PFSK-1 (cell line): Measurements from ENCODE around the gene NOVA2.

Experiments used
- FOXP2 ChIP-seq: optimal IDR thresholded peaks from 2 replicates; pipeline ENCODE3; 2011; ENCODE audit warnings: borderline replicate concordance, control low read depth, inconsistent platforms; ENCODE audit not compliant: insufficient read depth; ENCODE audit errors: extremely low read length, extremely low read depth
- POLR2AphosphoS5 ChIP-seq: IDR thresholded peaks from 2 replicates; pipeline ENCODE4 v1.6.1; 2012; ENCODE audit warnings: low read depth, mild to moderate bottlenecking, control low read depth, low read length, moderate library complexity
- REST ChIP-seq, 2 experiments: IDR thresholded peaks; 2 replicates each; pipeline versions ENCODE4 v1.6.1 to v1.8.0; 2011 to 2012; ENCODE audit warnings: low read depth in 2 of 2, low read length in 2 of 2, control low read depth in 1 of 2, inconsistent platforms in 1 of 2, mild to moderate bottlenecking in 1 of 2, moderate library complexity in 1 of 2; ENCODE audit not compliant: insufficient read depth in 1 of 2
- SIN3A ChIP-seq: IDR thresholded peaks from 2 replicates; pipeline ENCODE4 v1.6.1; 2012; ENCODE audit warnings: mild to moderate bottlenecking, low read length, moderate library complexity, borderline replicate concordance; ENCODE audit not compliant: insufficient read depth
- TAF1 ChIP-seq: IDR thresholded peaks from 2 replicates; pipeline ENCODE4 v1.6.1; 2012; ENCODE audit warnings: low read length, control low read depth, borderline replicate concordance; ENCODE audit not compliant: insufficient read depth

NOVA2 gene

GRCh38 chr19:45922281-45922680 is 51.4 kb downstream of the NOVA2 start:
- TF ChIP-seq FOXP2 (no peak), REST (IDR thresholded peaks at IDR 0.05; ENCODE audit: insufficient read depth in 1 of 2, low read depth in 2 of 2, low read length in 2 of 2) (no peak), TAF1 (no peak), SIN3A (no peak), POLR2AphosphoS5 (no peak)

GRCh38 chr19:45920458-45920857 is 53.2 kb downstream of the NOVA2 start:
- no peak for TF ChIP-seq SIN3A
- no peak for TF ChIP-seq FOXP2
- no peak for TF ChIP-seq TAF1
- TF ChIP-seq REST (IDR thresholded peaks at IDR 0.05; ENCODE audit: insufficient read depth in 1 of 2, low read depth in 2 of 2, low read length in 2 of 2), result no peak
- no peak for TF ChIP-seq POLR2AphosphoS5

- TF ChIP-seq FOXP2 (no peak), REST (IDR thresholded peaks at IDR 0.05; ENCODE audit: insufficient read depth in 1 of 2, low read depth in 2 of 2, low read length in 2 of 2) (no peak), TAF1 (no peak), POLR2AphosphoS5 (no peak), SIN3A (no peak)
Measured at GRCh38 chr19:45919678-45920077, 54.0 kb downstream of the NOVA2 start.

- TF ChIP-seq SIN3A (no peak), REST (IDR thresholded peaks at IDR 0.05; ENCODE audit: insufficient read depth in 1 of 2, low read depth in 2 of 2, low read length in 2 of 2) (no peak)
Measured at GRCh38 chr19:45918721-45919120, 54.9 kb downstream of the NOVA2 start.

GRCh38 chr19:45917421-45918091 is 56.1 kb downstream of the NOVA2 start:
- no peak for TF ChIP-seq POLR2AphosphoS5
- TF ChIP-seq SIN3A, result no peak
- TF ChIP-seq TAF1, result no peak
- TF ChIP-seq FOXP2, result no peak
- TF ChIP-seq REST (IDR thresholded peaks at IDR 0.05; ENCODE audit: insufficient read depth in 1 of 2, low read depth in 2 of 2, low read length in 2 of 2), result no peak
